ENCODE results near the gene TAS2R40.

GRCh38 chr7:143256932-143257331 is 35.1 kb downstream of the TAS2R40 start:
- no peak for TF ChIP-seq CTCF (IDR thresholded peaks at IDR 0.05)
- TF ChIP-seq POLR2AphosphoS5 (IDR thresholded peaks at IDR 0.05; ENCODE audit: low read depth, low read length), result no peak
